Prostate gland (tissue), 2 donors: ENCODE data around the gene MICU1. TPM values are rescaled to one million over a fixed set of nuclear protein-coding genes. Genes with fewer than 3 reads are reported as not detected.

ENCODE experiments used
- DNase-seq: peaks from one replicate; pipeline ENCODE4 v3.0.0-alpha.2; 2019; ENCODE audit warnings: low spot score
- H3K27ac ChIP-seq, 2 donors: fragments of 200-600 bp; sonication (generic); 2 replicates each; pipeline ENCODE4 v1.5.1; 2017 to 2019
- H3K27me3 ChIP-seq: fragments of 200-600 bp; sonication (generic); replicated peaks from 2 replicates; pipeline ENCODE4 v1.5.1; 2019; ENCODE audit not compliant: insufficient read depth
- H3K36me3 ChIP-seq, 2 donors: fragments of 200-600 bp; sonication (generic); 1 replicate in 1 of 2; 2 replicates in 1 of 2; pipeline versions ENCODE4 v1.5.1 to v1.8.1; 2017 to 2019
- H3K4me1 ChIP-seq: fragments of 200-600 bp; sonication (generic); replicated peaks from 2 replicates; pipeline ENCODE4 v1.5.1; 2019
- H3K4me3 ChIP-seq, 2 donors: fragments of 200-600 bp; sonication (generic); 2 replicates each; pipeline ENCODE4 v1.5.1; 2017 to 2019
- H3K9me3 ChIP-seq: fragments of 200-600 bp; sonication (generic); 2 replicates; pipeline ENCODE4 v1.5.1; 2017
- POLR2A ChIP-seq: fragments of 450-650 bp; IDR thresholded peaks from one replicate; pipeline ENCODE4 v1.6.1; 2016; ENCODE audit warnings: antibody characterized with exemption, mild to moderate bottlenecking
- POLR2AphosphoS5 ChIP-seq: sonication (generic); formaldehyde crosslinking; IDR thresholded peaks from one replicate; pipeline ENCODE4 v1.6.1; 2017; ENCODE audit warnings: antibody characterized with exemption
- WGBS: methylation state at CpG from one replicate; pipeline ENCODE4 v1.1.5; 2018; 5-methylcytosine and 5-hydroxymethylcytosine counted together
- intact Hi-C: fragments of 100-400 bp; cut with DNase I; formaldehyde crosslinking; loops from one replicate; pipeline ENCODE4 v1.14.2; 2022
- total RNA-seq, 2 donors: library from RNA; depleted of rRNA; stranded (reverse); fragments of >200 nt; gene quantifications; one replicate each; pipeline ENCODE4 v1.1.0, GENCODE V29; 2016
- TF ChIP-seq, protein P1 (sequence below), 4 experiments: fragments of 200-600 bp in 2 of 4; fragments of 450-650 bp in 2 of 4; sonication (generic) in 2 of 4; IDR thresholded peaks; 1 replicate in 3 of 4; 2 replicates in 1 of 4; pipeline ENCODE4 v1.5.1; 2016 to 2019; ENCODE audit warnings: antibody characterized with exemption in 4 of 4, mild to moderate bottlenecking in 2 of 4, moderate library complexity in 2 of 4

Gene MICU1
- total RNA-seq, 2 donors from 2014 or later = 41.0 to 42.0 TPM

DNA sequence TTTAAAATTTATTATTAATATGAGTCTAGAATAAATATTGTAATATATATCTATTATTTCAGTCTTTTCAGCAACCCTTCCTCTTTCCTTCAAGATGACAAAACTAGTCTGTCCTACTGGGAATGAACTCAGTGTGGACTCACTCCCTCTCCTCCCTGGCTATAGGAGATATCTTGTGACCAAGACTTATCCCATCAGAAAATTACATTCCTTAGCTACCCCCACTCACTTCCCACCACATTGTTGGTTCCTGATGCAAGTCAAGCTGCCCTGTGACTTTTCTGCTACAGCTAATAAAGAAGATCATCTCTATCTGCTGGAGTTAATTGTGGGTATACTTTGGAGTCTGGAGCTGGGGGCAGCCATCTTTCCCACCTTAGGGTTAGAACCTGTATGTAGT lies 38.1 kb upstream of the MICU1 start:
- no peaks in the 10 kb centered on the region for H3K4me1 ChIP-seq
- H3K9me3 ChIP-seq = no peaks in the 10 kb centered on the region
- H3K4me3 ChIP-seq = no peak overlapping the region
- H3K27me3 ChIP-seq = no peaks in the 10 kb centered on the region
- no peak overlapping the region for H3K27ac ChIP-seq
- no peaks in the 10 kb centered on the region for H3K36me3 ChIP-seq
- TF ChIP-seq POLR2AphosphoS5 = no peak
- TF ChIP-seq, protein P1, sequence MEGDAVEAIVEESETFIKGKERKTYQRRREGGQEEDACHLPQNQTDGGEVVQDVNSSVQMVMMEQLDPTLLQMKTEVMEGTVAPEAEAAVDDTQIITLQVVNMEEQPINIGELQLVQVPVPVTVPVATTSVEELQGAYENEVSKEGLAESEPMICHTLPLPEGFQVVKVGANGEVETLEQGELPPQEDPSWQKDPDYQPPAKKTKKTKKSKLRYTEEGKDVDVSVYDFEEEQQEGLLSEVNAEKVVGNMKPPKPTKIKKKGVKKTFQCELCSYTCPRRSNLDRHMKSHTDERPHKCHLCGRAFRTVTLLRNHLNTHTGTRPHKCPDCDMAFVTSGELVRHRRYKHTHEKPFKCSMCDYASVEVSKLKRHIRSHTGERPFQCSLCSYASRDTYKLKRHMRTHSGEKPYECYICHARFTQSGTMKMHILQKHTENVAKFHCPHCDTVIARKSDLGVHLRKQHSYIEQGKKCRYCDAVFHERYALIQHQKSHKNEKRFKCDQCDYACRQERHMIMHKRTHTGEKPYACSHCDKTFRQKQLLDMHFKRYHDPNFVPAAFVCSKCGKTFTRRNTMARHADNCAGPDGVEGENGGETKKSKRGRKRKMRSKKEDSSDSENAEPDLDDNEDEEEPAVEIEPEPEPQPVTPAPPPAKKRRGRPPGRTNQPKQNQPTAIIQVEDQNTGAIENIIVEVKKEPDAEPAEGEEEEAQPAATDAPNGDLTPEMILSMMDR (IDR thresholded peaks at IDR 0.05) = no peak
- no peak for TF ChIP-seq POLR2A
- no peak for DNase-seq
- intact Hi-C loops = no loop called here

GRCh38 chr10:72661431-72661830 lies 35.6 kb upstream of the MICU1 start:
- Histone ChIP-seq H3K27ac (no peak overlapping the region), H3K4me1 (no peaks in the 10 kb centered on the region), H3K9me3 (no peaks in the 10 kb centered on the region), H3K36me3 (no peaks in the 10 kb centered on the region), H3K27me3 (no peaks in the 10 kb centered on the region), H3K4me3 (no peak overlapping the region)
- intact Hi-C loops = no loop called here
- WGBS = 85% methylated on average over 1 of the region's 1 CpG
- DNase-seq = no peak
- TF ChIP-seq, protein P1 (IDR thresholded peaks at IDR 0.05) = no peak
- TF ChIP-seq POLR2AphosphoS5 (no peak), POLR2A (no peak)

GRCh38 chr10:72660220-72660619 lies 34.3 kb upstream of the MICU1 start:
- Histone ChIP-seq H3K4me3 (no peak overlapping the region), H3K4me1 (no peaks in the 10 kb centered on the region), H3K9me3 (no peaks in the 10 kb centered on the region), H3K27ac (no peak overlapping the region), H3K36me3 (no peaks in the 10 kb centered on the region), H3K27me3 (no peaks in the 10 kb centered on the region)
- intact Hi-C loops = no loop called here
- TF ChIP-seq, protein P1 (IDR thresholded peaks at IDR 0.05) = no peak
- TF ChIP-seq POLR2AphosphoS5 = no peak
- TF ChIP-seq POLR2A = no peak
- no peak for DNase-seq

- H3K27ac ChIP-seq = no peak overlapping the region
- intact Hi-C loops = no loop called here
- no peaks in the 10 kb centered on the region for H3K4me1 ChIP-seq
- no peaks in the 10 kb centered on the region for H3K9me3 ChIP-seq
- H3K36me3 ChIP-seq = no peaks in the 10 kb centered on the region
- H3K4me3 ChIP-seq = no peak overlapping the region
- DNase-seq = no peak
- TF ChIP-seq, protein P1 (IDR thresholded peaks at IDR 0.05) = no peak
- TF ChIP-seq POLR2A = no peak
- TF ChIP-seq POLR2AphosphoS5 = no peak
- WGBS = 94% methylated on average over 8 of the region's 8 CpGs
- H3K27me3 ChIP-seq = no peaks in the 10 kb centered on the region
Observed at GRCh38 chr10:72659694-72660093, 33.8 kb upstream of the MICU1 start.

DNA sequence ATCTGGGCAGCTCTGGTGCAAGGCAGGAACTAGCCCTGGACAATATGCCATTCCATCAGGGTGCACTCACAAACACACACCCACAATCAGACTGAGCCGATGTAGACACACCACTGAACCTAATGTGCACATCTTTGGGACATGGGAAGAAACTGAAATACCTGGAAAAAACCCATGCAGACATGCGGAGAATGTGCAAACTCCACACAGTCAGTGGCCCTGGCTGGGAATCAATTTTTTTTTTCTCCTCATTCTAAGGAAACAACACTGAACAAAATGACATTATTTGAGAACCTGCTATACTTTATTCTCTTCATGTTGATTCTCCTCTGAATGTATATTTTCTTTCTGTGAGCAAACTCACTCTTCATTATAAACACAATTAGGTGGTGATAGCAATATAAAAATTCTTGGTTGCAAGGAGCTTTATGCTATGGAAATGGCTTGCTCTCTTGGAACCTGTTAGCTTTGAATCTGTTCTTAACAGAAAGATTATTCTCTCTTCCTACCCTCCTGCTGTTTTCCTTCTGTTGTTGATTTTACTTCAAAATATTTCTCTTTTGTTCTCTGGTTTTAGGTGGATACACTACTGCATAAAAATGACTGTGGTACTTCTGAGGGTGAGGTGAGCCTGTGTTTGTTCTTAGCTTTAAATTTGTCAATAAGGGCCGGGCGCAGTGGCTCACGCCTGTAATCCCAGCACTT lies 33.0 kb upstream of the MICU1 start:
- intact Hi-C loops = no loop called here

More for the DNA sequence above, 33.0 kb upstream of the MICU1 start:
- Histone ChIP-seq H3K27ac (no peak overlapping the region), H3K4me3 (no peak overlapping the region), H3K9me3 (no peaks in the 10 kb centered on the region), H3K27me3 (no peaks in the 10 kb centered on the region), H3K4me1 (no peaks in the 10 kb centered on the region), H3K36me3 (no peaks in the 10 kb centered on the region)
- no peak for TF ChIP-seq POLR2A
- TF ChIP-seq, protein P1 (IDR thresholded peaks at IDR 0.05) = no peak
- TF ChIP-seq POLR2AphosphoS5 = no peak
- WGBS = 74% methylated on average over 5 of the region's 5 CpGs
- no peak for DNase-seq
